Suppressor macrophage (primary cell): Measurements from ENCODE around the gene LRRC73.
"Not testable (repeated sequence)": the region's sequence is repeated elsewhere in the genome, so short reads cannot be mapped to it uniquely, and the experiment has no call there.

Experiments
- DNase-seq, 4 experiments: peaks; one replicate each; pipeline ENCODE4 v3.0.0-alpha.2; 2020 to 2022
- total RNA-seq, 17 experiments: gene quantifications; one replicate each; lab custom pipeline; 2026; ENCODE audit warnings: mixed read lengths in 6 of 17, inconsistent platforms in 3 of 17; lab: John Stamatoyannopoulos, UW

LRRC73 gene, protein sequence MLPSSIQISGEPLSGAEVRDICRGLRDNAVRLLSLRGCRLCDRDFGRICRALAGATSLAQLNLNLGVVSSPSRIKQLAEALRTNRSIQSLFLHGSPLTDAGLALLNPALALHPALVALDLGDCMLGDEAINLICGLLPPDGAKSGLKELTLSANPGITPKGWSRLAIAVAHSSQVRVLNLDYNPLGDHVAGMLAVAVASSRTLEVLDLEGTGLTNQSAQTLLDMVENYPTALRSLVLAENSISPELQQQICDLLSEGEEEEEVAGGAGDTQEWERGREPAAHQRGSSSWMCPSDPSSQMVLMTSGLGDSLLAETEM
- 0 to 1.7 (median 0.04) reads per million in 17 experiments for total RNA-seq

GRCh38 chr6:43509984-43510826 lies at the start of gene LRRC73:
TSS of gene LRRC73 (minus strand) at chr6:43510346. CDS start at chr6:43509785, 561 bp downstream.
- DNase-seq, result peak; percentile 85 to 94 (median 90)

GRCh38 chr6:43559328-43559727 lies 49.2 kb upstream of the LRRC73 start:
- DNase-seq, result no peak

DNA sequence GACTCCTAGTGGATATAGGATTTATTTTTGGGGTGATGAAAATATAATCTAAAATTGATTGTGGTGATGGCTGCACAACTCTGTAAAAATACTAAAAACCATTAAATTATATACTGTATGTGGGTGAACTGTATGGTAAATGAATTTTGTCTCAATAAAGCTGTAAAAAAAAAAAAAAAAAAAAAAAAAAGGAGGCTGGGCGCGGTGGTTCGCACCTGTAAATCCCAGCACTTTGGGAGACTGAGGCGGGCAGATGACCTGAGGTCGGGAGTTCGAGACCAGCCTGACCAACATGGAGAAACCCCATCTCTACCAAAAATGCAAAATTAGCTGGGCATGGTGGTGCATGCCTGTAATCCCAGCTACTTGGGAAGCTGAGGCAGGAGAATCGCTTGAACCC lies 47.5 kb upstream of the LRRC73 start:
- DNase-seq, result not testable (repeated sequence)

DNA sequence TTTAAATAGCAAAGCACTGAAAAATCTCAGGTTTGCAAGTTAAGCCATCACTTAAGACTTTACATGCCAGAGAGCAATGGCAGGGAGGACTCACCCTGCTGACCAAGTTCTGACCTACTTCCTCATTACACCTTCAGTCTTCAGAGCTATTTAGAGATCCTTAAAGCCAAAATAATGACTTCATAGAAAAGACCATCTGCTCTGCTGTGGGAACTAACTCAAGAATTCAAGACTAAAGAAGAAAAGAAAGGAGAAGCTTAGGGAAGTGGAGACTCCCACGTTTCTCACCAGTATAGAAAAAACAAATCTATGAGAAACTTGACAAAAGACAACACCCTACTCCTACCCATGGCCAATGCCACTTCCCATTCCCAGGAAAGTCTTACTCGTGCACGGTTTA lies 37.1 kb upstream of the LRRC73 start:
- peak; percentile 29 to 66 (median 47) for DNase-seq

DNA sequence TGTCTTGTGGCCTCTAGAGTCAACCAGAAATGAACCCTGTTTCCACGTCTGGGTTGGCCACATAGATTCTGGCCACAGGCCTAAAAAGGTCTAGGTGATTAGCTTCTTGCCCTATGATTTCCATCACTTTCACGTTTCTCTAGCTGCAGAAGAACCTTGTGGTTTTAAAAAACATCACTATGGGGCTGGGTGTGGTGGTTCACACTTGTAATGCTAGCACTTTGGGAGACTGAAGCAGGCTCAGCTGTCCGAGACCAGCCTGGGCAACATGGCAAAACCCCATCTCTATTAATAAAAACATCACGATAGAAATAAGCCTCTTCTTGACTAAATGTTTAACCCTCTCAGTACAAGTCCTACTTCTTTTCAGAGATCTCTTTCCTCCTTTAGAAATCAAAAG lies 34.3 kb upstream of the LRRC73 start:
- no peak for DNase-seq

- DNase-seq, result no peak
Measured at GRCh38 chr6:43541774-43542471, 31.8 kb upstream of the LRRC73 start.

- DNase-seq, result no peak
Measured at GRCh38 chr6:43540507-43540906, 30.4 kb upstream of the LRRC73 start.

GRCh38 chr6:43539409-43539808 lies 29.3 kb upstream of the LRRC73 start:
- DNase-seq, result not testable (repeated sequence)

DNA sequence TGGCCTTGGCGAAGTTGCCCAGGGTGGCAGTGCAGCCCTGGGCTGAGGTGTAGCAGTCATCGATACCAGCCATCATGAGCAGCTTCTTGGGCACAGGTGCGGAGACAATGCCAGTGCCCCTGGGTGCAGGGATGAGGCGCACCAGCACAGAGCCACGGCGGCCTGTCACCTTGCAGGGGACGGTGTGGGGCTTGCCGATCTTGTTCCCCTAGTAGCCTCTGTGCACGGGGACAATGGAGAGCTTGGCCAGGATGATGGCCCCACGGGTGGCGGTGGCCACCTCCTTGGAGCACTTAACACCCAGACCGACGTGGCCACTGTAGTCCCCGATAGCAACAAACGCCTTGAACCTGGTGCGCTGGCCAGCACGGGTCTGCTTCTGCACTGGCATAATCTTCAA lies 28.8 kb upstream of the LRRC73 start:
- DNase-seq, result not testable (repeated sequence)

DNA sequence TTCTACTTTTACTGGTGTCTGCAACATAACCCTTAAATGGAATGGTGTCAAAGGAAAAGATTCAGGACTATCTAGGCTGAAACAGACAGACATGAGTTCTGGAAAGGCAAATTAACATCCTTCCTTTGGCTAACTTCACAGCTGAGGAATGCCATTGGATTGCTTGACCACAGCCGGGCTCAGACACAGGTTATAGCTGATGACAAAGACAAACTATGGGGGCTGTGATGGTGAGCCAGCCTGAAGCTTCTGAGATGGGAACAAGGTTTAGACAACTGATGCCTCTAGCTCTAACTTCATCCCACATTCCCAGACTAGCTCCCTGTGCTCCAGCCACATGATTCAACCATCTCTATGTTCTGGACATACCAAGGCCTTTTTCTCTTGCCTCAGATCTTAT lies 22.1 kb upstream of the LRRC73 start:
- DNase-seq, result no peak

DNA sequence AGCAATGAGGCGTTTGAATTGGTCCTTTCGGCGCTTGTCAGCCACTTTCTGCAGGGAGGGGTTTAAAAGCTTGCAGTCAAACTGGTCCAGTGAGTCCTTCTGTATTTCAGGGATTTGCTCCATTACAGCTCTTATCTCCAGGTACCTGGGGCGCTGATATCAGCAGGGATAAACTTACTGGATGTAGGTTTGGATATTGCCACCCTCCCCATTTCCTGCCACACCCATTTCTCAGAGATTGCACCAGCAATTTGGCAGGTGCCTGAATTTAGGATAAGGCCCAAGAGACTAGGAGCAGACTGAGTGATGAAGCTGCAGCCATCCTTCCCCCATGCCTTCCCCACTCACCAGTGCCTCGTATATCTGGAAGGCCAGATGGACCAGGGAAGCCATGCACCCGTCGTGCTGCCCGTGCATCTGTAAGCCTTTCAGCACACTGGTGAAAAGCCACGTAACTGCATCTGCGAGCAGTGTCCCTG lies 14.4 kb upstream of the LRRC73 start:
- no peak for DNase-seq

- no peak for DNase-seq
Measured at GRCh38 chr6:43523284-43523683, 13.1 kb upstream of the LRRC73 start.

- DNase-seq, result no peak
Measured at GRCh38 chr6:43522547-43523261, 12.6 kb upstream of the LRRC73 start.

- no peak for DNase-seq
Measured at GRCh38 chr6:43521836-43522235, 11.7 kb upstream of the LRRC73 start.

DNA sequence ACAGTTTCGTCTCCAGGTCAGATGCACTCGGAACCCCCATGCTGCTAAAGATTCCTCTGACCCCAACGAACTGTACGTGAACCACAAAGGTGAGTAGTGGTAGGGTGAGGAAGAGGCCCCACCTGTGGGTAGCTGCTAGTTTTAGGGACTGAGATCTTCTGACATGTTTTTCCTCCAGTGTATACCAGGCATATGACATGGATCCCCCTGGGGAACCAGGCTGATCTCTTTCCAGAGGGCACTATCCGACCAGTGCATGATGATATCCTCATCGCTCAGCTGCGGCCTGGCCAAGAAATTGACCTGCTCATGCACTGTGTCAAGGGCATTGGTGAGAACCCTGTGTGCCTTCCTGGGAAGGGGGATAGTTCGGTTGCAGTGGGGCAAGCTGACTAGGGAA lies 10.0 kb upstream of the LRRC73 start:
- DNase-seq, result no peak

DNA sequence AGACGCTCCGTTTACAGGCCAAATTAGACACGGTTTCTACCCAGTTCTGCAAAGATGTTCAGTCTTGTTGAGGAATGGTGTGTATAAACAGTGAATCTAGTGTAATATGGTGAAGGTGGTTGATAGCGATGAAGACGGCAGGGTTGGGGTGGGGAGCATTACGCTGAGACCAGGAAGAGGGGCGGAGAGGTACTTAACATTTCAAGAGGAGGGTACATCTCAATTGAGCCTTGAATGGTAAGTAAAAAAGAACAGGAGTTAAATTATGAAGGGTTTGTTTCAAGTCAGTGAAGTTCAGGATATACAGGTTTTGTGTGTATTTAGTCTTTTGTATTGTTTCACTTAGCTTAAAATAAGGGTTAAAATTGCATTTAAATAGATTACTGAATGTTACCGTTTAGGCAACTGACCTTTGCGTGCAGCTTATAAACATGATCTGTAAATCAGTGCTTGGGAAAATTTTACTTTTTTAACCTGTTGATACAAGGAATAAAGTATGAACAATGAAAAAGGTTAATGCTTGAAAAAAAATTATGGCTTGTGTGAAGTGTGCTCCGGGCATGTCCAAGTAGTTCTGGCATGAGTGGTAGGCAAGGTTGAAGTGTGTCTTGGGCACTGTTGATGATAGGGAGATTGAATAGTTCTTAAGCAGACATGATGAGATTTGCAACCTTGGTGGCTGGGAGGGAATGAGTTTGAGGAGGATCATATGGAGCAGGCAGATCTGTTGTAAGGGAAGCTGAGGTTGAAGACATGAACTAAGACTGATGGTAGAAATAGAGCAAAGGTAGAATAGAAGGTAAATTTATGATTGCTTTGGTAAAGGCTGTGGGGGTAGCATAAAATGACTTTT lies 7.6 kb upstream of the LRRC73 start:
- peak in 3 of 4 experiments; percentile 6 to 27 (median 10) for DNase-seq

- peak; percentile 98 to 100 (median 99) for DNase-seq
Measured at GRCh38 chr6:43516697-43517504, 6.8 kb upstream of the LRRC73 start, which contains the start of the genes POLR1C and YIPF3. TSS of gene POLR1C (plus strand) at chr6:43517089. CDS start at chr6:43517110, 21 bp downstream. TSS of gene YIPF3 (minus strand) at chr6:43516926. CDS start at chr6:43516807, 119 bp downstream.

GRCh38 chr6:43516367-43516696 lies 6.2 kb upstream of the LRRC73 start:
- DNase-seq, result no peak

GRCh38 chr6:43515808-43516207 lies 5.7 kb upstream of the LRRC73 start:
- no peak for DNase-seq

- DNase-seq, result no peak
Measured at GRCh38 chr6:43511824-43512415, 1.8 kb upstream of the LRRC73 start.
